ENCODE measurements around the gene STXBP1.

GRCh38 chr9:127733614-127734013 is 121.5 kb downstream of the STXBP1 start:
- TF ChIP-seq CTCF (IDR thresholded peaks at IDR 0.05; ENCODE audit: insufficient read depth, low read length, poor library complexity, severe bottlenecking) (no peak), EZH2phosphoT487 (conservative IDR thresholded peaks at IDR 0.05; ENCODE audit: low read length) (no peak)
